ENCODE results near the gene SUGCT. TPM values are rescaled to one million over a fixed set of nuclear protein-coding genes. Genes with fewer than 3 reads are reported as not detected.

SUGCT gene
- polyA plus RNA-seq, 1 of the 3 experiments (the other 2 are of a cell fraction) = 53.7 TPM

- H3K4me2 ChIP-seq = peak overlapping the region; percentile 11
- TF ChIP-seq ELF1 (IDR thresholded peaks at IDR 0.05) = peak; percentile 45; the same call in 1 of the 2 replicates
- peak; percentile 80 for TF ChIP-seq JUND (IDR thresholded peaks at IDR 0.05)
- TF ChIP-seq POLR2AphosphoS5 (IDR thresholded peaks at IDR 0.05; ENCODE audit: low read depth, low read length) = no peak
- TF ChIP-seq NFIC (IDR thresholded peaks at IDR 0.05; ENCODE audit: borderline replicate concordance) = peak; percentile 94
- TF ChIP-seq MAX (IDR thresholded peaks at IDR 0.05; ENCODE audit: low read depth) = 0 out of 2 replicates have a peak, but pooled peaks have one; percentile 24
- no peak for TF ChIP-seq SIN3A (IDR thresholded peaks at IDR 0.05; ENCODE audit: borderline replicate concordance, low read depth, low read length)
- TF ChIP-seq MEF2A (IDR thresholded peaks at IDR 0.05; ENCODE audit: borderline replicate concordance, low read depth) = peak; percentile 48; the same call in 1 of the 2 replicates
- 0 out of 2 replicates have a peak, but pooled peaks have one; percentile 34 for TF ChIP-seq TEAD4 (IDR thresholded peaks at IDR 0.05; ENCODE audit: borderline replicate concordance, insufficient read depth)
- peak; percentile 78 for TF ChIP-seq TCF12 (IDR thresholded peaks at IDR 0.05)
- no peak for TF ChIP-seq RFX5 (IDR thresholded peaks at IDR 0.05; ENCODE audit: low read length)
- no peak for TF ChIP-seq EZH2phosphoT487 (IDR thresholded peaks at IDR 0.05; ENCODE audit: borderline replicate concordance, low read depth)
- peak; percentile 56 for TF ChIP-seq PBX3 (IDR thresholded peaks at IDR 0.05)
- peak; percentile 63; the same call in 1 of the 2 replicates for TF ChIP-seq YY1 (IDR thresholded peaks at IDR 0.05; ENCODE audit: low read depth)
- peak in 1 of 2 experiments; percentile 73; a peak in 2 of 4 replicates for TF ChIP-seq EP300 (IDR thresholded peaks at IDR 0.05; ENCODE audit: borderline replicate concordance in 1 of 2, low read depth in 1 of 2, low read length in 1 of 2)
- no peak for TF ChIP-seq IRF3 (IDR thresholded peaks at IDR 0.05; ENCODE audit: low read depth, low read length)
- peak; percentile 83 for TF ChIP-seq FOSL2 (IDR thresholded peaks at IDR 0.05; ENCODE audit: borderline replicate concordance, low read depth)
- TF ChIP-seq RXRA (IDR thresholded peaks at IDR 0.05; ENCODE audit: borderline replicate concordance, low read depth) = peak; percentile 40
- 0 out of 2 replicates have a peak, but pooled peaks have one; percentile 56 for TF ChIP-seq FOXM1 (IDR thresholded peaks at IDR 0.05; ENCODE audit: low read depth)
- no peak for TF ChIP-seq NRF1 (IDR thresholded peaks at IDR 0.05; ENCODE audit: low read depth, low read length)
- TF ChIP-seq, protein P1, sequence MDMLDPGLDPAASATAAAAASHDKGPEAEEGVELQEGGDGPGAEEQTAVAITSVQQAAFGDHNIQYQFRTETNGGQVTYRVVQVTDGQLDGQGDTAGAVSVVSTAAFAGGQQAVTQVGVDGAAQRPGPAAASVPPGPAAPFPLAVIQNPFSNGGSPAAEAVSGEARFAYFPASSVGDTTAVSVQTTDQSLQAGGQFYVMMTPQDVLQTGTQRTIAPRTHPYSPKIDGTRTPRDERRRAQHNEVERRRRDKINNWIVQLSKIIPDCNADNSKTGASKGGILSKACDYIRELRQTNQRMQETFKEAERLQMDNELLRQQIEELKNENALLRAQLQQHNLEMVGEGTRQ (IDR thresholded peaks at IDR 0.05; ENCODE audit: borderline replicate concordance, low read depth, low read length) = no peak
- no peak for TF ChIP-seq CHD2 (IDR thresholded peaks at IDR 0.05; ENCODE audit: low read length, partially characterized antibody)
- no peak for TF ChIP-seq FOXJ3 (CRISPR knock-in tag; IDR thresholded peaks at IDR 0.05)
- ChIA-PET POLR2A (no interaction called here), CTCF (interaction anchor here (0.8 to 2.1 kb wide), 2 partner anchors 13 to 106 kb away, joined by 4 to 6 read pairs; no protein-coding TSS in a partner anchor)
- H3K9ac ChIP-seq = peak overlapping the region; percentile 5; the same call in 1 of the 2 replicates
- H4K20me1 ChIP-seq (ENCODE audit: insufficient read depth) = no peaks in the 10 kb centered on the region
- peaks cover 0 to 16% of the 10 kb centered on the region in 2 experiments for H3K4me1 ChIP-seq (ENCODE audit: control insufficient read depth in 1 of 2, insufficient read depth in 2 of 2, low read depth in 1 of 2, low read length in 1 of 2)
- peak overlapping the region; percentile 64 to 74 for H3K27ac ChIP-seq (ENCODE audit: low read depth in 2 of 2, low read length in 1 of 2)
- peaks cover 0 to 16% of the 10 kb centered on the region in 2 experiments for H3K36me3 ChIP-seq (replicated peaks in 1 of 2; ENCODE audit: control insufficient read depth in 1 of 2, insufficient read depth in 2 of 2, low read length in 1 of 2)
- no peak overlapping the region for H3K4me3 ChIP-seq (ENCODE audit: low read depth in 2 of 2, low read length in 1 of 2)
- 37% methylated on average over 2 of the region's 2 CpGs for WGBS (ENCODE audit: low lambda C conversion rate)
- peaks cover 27% of the 10 kb centered on the region for H3K79me2 ChIP-seq (ENCODE audit: insufficient read depth)
- peaks cover 42% of the 10 kb centered on the region for H3F3A ChIP-seq (replicated peaks; ENCODE audit: insufficient read depth)
- no peaks in the 10 kb centered on the region for H3K9me3 ChIP-seq
- no peaks in the 10 kb centered on the region for H3K9me2 ChIP-seq
- 0 out of 2 replicates have a peak overlapping the region, but pooled peaks have one; percentile 11 for H2AFZ ChIP-seq (ENCODE audit: low read depth)
- H3K27me3 ChIP-seq (ENCODE audit: insufficient read depth) = no peaks in the 10 kb centered on the region
- DNase-seq = no peak
These were observed 538.5 kb downstream of the SUGCT start for GRCh38 chr7:40673285-40673684.

Measured in SK-N-SH (cell line).